Occipital lobe (tissue), 2 donors: ENCODE data around the gene PPP2R5A. TPM values are rescaled to one million over a fixed set of nuclear protein-coding genes. Genes with fewer than 3 reads are reported as not detected.
"Not testable (repeated sequence)": the region's sequence is repeated elsewhere in the genome, so short reads cannot be mapped to it uniquely, and the experiment has no call there.

Source experiments
- DNase-seq: peaks from one replicate; lab custom pipeline; 2025; lab: John Stamatoyannopoulos, UW
- total RNA-seq: library from RNA; depleted of rRNA; stranded (reverse); fragments of >200 nt; gene quantifications from one replicate; pipeline ENCODE4 v1.2.3, GENCODE V29; 2014

PPP2R5A gene
- total RNA-seq, 1 donor from 2014 or later = 34.5 TPM

GRCh38 chr1:212355230-212355969 lies 70.2 kb downstream of the PPP2R5A start:
- DNase-seq = no peak

GRCh38 chr1:212359794-212360479 lies 74.7 kb downstream of the PPP2R5A start:
- no peak for DNase-seq

- DNase-seq = no peak
These were observed 79.8 kb downstream of the PPP2R5A start for GRCh38 chr1:212364985-212365384.

GRCh38 chr1:212366901-212367300 lies 81.7 kb downstream of the PPP2R5A start:
- DNase-seq = no peak

GRCh38 chr1:212367474-212368072 lies 82.4 kb downstream of the PPP2R5A start:
- DNase-seq = no peak

- no peak for DNase-seq
These were observed 82.9 kb downstream of the PPP2R5A start for GRCh38 chr1:212368073-212368484.

GRCh38 chr1:212375986-212376385 lies 90.8 kb downstream of the PPP2R5A start:
- no peak for DNase-seq

GRCh38 chr1:212377644-212378043 lies 92.4 kb downstream of the PPP2R5A start:
- DNase-seq = no peak

GRCh38 chr1:212379366-212379765 lies 94.2 kb downstream of the PPP2R5A start:
- no peak for DNase-seq

- DNase-seq = no peak
These were observed 96.3 kb downstream of the PPP2R5A start for GRCh38 chr1:212381397-212382035.

- DNase-seq = no peak
These were observed 100.8 kb downstream of the PPP2R5A start for GRCh38 chr1:212386029-212386428.

GRCh38 chr1:212388985-212389716 lies 103.9 kb downstream of the PPP2R5A start:
- no peak for DNase-seq

GRCh38 chr1:212395678-212396437 lies 110.6 kb downstream of the PPP2R5A start:
- not testable (repeated sequence) for DNase-seq

GRCh38 chr1:212396638-212397037 lies 111.4 kb downstream of the PPP2R5A start:
- no peak for DNase-seq

- DNase-seq = no peak
These were observed 112.0 kb downstream of the PPP2R5A start for GRCh38 chr1:212397171-212397570.

GRCh38 chr1:212401042-212401441 lies 115.8 kb downstream of the PPP2R5A start:
- no peak for DNase-seq

GRCh38 chr1:212401838-212402582 lies 116.8 kb downstream of the PPP2R5A start:
- DNase-seq = no peak

- no peak for DNase-seq
These were observed 117.6 kb downstream of the PPP2R5A start for GRCh38 chr1:212402666-212403321.

- no peak for DNase-seq
These were observed 125.1 kb downstream of the PPP2R5A start for GRCh38 chr1:212410231-212410820.
